ENCODE results near the gene UCP2.
A peak's percentile ranks its signal among the peaks of the same experiment; 100 is the strongest.

UCP2 gene, protein sequence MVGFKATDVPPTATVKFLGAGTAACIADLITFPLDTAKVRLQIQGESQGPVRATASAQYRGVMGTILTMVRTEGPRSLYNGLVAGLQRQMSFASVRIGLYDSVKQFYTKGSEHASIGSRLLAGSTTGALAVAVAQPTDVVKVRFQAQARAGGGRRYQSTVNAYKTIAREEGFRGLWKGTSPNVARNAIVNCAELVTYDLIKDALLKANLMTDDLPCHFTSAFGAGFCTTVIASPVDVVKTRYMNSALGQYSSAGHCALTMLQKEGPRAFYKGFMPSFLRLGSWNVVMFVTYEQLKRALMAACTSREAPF

DNA sequence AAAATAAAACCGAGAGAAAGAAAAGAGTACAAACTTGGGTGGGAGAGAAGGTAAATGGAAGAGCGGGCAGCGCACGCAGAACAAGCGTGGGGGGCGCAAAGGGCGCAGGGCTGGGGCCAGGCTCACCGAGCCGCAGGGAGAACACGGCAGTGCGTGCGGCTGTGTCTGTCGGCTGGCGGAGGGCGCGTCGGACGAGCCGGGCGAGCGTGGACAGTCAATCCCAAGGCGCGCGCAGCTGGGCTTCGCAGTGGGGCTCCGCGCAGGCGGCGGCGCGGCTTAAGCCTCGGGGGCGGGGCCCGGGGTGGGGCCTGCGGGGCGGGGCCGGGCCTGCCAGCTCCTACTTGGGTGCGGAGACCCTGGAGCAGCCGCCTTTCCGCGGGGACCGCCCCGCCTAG is at the start of gene UCP2:
Gene UCP2 (minus strand): TSS at position 249 of the 395 bp plus-strand sequence. CDS start 4,465 bp downstream, outside the sequence.
- H3K4me1 ChIP-seq (ENCODE audit: control insufficient read depth, low read length) = peaks cover 79% of the 10 kb centered on the region
- H3K36me3 ChIP-seq (ENCODE audit: control insufficient read depth, low read length) = peaks cover 49% of the 10 kb centered on the region
- no peaks in the 10 kb centered on the region for H3K9me2 ChIP-seq (replicated peaks; ENCODE audit: control insufficient read depth, low read length)
- no peaks in the 10 kb centered on the region for H3K27me3 ChIP-seq (ENCODE audit: control insufficient read depth, low read length)
- no peaks in the 10 kb centered on the region for H3K9me3 ChIP-seq (ENCODE audit: control insufficient read depth, insufficient read depth, low read length)
- peak within 1 kb of the TSS; percentile 94 for H3K4me2 ChIP-seq (ENCODE audit: low read length)
- H4K20me1 ChIP-seq (ENCODE audit: control insufficient read depth, insufficient read depth, low read depth, low read length) = peaks cover 39% of the 10 kb centered on the region
- peaks cover 62% of the 10 kb centered on the region for H3F3A ChIP-seq (ENCODE audit: control insufficient read depth, insufficient read depth)
- peak within 1 kb of the TSS; percentile 99 for H3K4me3 ChIP-seq (ENCODE audit: low read length)
- H3K79me2 ChIP-seq (ENCODE audit: control insufficient read depth, low read length) = peaks cover 60% of the 10 kb centered on the region
- peak within 1 kb of the TSS; percentile 95 for H3K27ac ChIP-seq (ENCODE audit: low read depth, low read length)
- TF ChIP-seq EZH2phosphoT487 (IDR thresholded peaks at IDR 0.05; ENCODE audit: borderline replicate concordance, low read length) = no peak
- TF ChIP-seq, protein P1, sequence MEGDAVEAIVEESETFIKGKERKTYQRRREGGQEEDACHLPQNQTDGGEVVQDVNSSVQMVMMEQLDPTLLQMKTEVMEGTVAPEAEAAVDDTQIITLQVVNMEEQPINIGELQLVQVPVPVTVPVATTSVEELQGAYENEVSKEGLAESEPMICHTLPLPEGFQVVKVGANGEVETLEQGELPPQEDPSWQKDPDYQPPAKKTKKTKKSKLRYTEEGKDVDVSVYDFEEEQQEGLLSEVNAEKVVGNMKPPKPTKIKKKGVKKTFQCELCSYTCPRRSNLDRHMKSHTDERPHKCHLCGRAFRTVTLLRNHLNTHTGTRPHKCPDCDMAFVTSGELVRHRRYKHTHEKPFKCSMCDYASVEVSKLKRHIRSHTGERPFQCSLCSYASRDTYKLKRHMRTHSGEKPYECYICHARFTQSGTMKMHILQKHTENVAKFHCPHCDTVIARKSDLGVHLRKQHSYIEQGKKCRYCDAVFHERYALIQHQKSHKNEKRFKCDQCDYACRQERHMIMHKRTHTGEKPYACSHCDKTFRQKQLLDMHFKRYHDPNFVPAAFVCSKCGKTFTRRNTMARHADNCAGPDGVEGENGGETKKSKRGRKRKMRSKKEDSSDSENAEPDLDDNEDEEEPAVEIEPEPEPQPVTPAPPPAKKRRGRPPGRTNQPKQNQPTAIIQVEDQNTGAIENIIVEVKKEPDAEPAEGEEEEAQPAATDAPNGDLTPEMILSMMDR (IDR thresholded peaks at IDR 0.05; ENCODE audit: low read depth, low read length, poor library complexity, severe bottlenecking) = no peak

DNA sequence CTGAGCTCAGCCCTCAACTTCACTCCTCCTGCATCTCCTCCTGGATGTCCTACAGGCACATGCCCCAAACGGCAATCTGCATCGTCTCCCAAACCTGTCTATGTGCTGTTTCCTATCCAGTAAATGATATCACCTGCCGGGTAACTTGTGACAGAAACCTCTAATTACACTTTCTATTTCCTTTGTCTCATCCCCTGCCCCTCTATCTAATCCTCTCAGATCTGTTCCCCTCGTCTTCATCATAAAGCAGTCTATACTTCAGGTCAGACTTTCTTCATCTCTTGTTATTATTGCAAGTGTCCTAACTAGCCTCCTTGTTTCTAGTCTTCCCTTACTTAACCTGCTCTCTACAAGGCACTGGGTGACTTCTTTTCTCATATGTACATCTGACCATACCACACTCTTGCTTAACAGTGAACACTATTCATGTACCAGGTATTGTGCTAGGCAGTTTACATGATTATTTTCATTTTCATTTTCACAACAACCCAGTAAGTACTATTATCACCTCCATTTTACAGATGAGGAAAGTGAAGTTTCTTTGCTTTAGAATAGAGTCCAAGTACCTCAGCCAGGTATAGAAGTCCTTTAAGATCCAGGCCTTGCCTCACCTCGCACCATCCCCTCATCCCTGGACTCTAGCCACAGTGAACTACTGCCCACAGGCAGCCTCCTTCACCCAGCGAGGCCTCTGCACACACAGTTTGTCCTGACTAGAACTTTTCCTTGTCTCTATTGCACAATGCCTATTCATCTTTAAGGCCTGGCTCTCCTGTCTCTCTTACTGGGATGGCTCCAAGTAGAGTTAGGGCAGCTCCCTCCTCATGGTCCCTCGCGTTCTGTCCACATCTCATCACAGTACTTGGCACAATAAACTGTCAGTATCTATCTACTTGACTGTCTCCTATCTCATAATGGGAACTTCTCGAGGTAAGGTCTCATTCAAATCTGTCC is 48.4 kb upstream of the UCP2 start:
- Histone ChIP-seq H3F3A (ENCODE audit: control insufficient read depth, insufficient read depth) (no peaks in the 10 kb centered on the region), H3K36me3 (ENCODE audit: control insufficient read depth, low read length) (peaks cover 46% of the 10 kb centered on the region), H4K20me1 (ENCODE audit: control insufficient read depth, insufficient read depth, low read depth, low read length) (no peaks in the 10 kb centered on the region), H3K9me2 (replicated peaks; ENCODE audit: control insufficient read depth, low read length) (no peaks in the 10 kb centered on the region), H3K27ac (ENCODE audit: low read depth, low read length) (no peak overlapping the region), H3K4me3 (ENCODE audit: low read length) (no peak overlapping the region), H3K4me1 (ENCODE audit: control insufficient read depth, low read length) (no peaks in the 10 kb centered on the region), H3K79me2 (ENCODE audit: control insufficient read depth, low read length) (no peaks in the 10 kb centered on the region), H3K27me3 (ENCODE audit: control insufficient read depth, low read length) (no peaks in the 10 kb centered on the region), H3K4me2 (ENCODE audit: low read length) (no peak overlapping the region), H3K9me3 (ENCODE audit: control insufficient read depth, insufficient read depth, low read length) (no peaks in the 10 kb centered on the region)
- TF ChIP-seq, protein P1 (IDR thresholded peaks at IDR 0.05; ENCODE audit: low read depth, low read length, poor library complexity, severe bottlenecking) = no peak
- no peak for TF ChIP-seq EZH2phosphoT487 (IDR thresholded peaks at IDR 0.05; ENCODE audit: borderline replicate concordance, low read length)

DNA sequence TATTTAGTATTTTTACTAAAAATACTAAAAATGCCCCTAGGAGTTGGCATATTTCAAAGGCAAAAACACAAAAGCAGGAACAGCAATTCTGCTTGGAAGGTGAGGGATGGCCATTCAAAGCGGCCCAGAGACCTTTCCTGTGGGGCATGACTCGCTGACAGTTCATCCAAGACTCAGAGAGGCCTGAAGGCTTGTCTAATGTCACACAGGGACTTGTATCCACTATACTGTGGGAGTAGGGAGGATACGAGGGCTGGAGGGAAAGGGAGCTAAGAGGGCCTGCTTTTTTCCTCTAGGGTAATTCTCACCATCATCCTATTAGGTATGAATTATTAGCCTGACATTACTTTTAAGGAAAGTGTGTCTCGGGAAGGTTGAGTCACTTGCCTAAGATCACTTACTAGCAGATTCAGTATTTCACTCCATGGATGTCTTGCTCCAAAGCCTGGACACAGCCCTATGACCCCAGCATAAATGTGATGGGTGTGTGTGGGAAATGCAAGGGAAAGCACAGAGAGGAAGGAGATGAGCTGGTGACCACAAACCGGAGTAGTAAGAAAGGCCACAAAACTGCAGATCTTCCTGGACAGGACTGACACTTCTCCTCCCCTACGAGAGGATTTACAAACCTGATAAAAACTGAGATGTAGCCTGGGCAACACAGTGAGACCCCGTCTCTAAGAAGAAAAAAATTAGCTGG is 43.0 kb upstream of the UCP2 start:
- Histone ChIP-seq H3K27ac (ENCODE audit: low read depth, low read length) (no peak overlapping the region), H3K79me2 (ENCODE audit: control insufficient read depth, low read length) (no peaks in the 10 kb centered on the region), H4K20me1 (ENCODE audit: control insufficient read depth, insufficient read depth, low read depth, low read length) (no peaks in the 10 kb centered on the region), H3K9me3 (ENCODE audit: control insufficient read depth, insufficient read depth, low read length) (no peaks in the 10 kb centered on the region), H3K9me2 (replicated peaks; ENCODE audit: control insufficient read depth, low read length) (no peaks in the 10 kb centered on the region), H3K4me1 (ENCODE audit: control insufficient read depth, low read length) (peaks cover 46% of the 10 kb centered on the region), H3K27me3 (ENCODE audit: control insufficient read depth, low read length) (no peaks in the 10 kb centered on the region), H3K4me3 (ENCODE audit: low read length) (no peak overlapping the region), H3K36me3 (ENCODE audit: control insufficient read depth, low read length) (peaks cover 3% of the 10 kb centered on the region; the same call in 1 of the 2 replicates), H3F3A (ENCODE audit: control insufficient read depth, insufficient read depth) (no peaks in the 10 kb centered on the region), H3K4me2 (ENCODE audit: low read length) (no peak overlapping the region)
- no peak for TF ChIP-seq EZH2phosphoT487 (IDR thresholded peaks at IDR 0.05; ENCODE audit: borderline replicate concordance, low read length)
- TF ChIP-seq, protein P1 (IDR thresholded peaks at IDR 0.05; ENCODE audit: low read depth, low read length, poor library complexity, severe bottlenecking) = no peak

Data from DOHH2 (cell line).